Neuronal stem cell (in vitro differentiated cells): ENCODE measurements around the gene COG7.

Source experiments
- DNase-seq: peaks from one replicate; pipeline ENCODE4 v3.0.0-alpha.2; 2013; ENCODE audit warnings: low spot score
- H2AFZ ChIP-seq: one replicate; pipeline ENCODE4 v1.6.1; 2013; ENCODE audit warnings: mild to moderate bottlenecking, low read length, inconsistent platforms
- H2AK5ac ChIP-seq: 2 replicates; pipeline ENCODE4 v1.6.1; 2013; ENCODE audit warnings: low read depth, mild to moderate bottlenecking, inconsistent platforms, low read length, moderate library complexity, mixed read lengths
- H2BK120ac ChIP-seq: 2 replicates; pipeline ENCODE4 v1.6.1; 2013; ENCODE audit warnings: low read depth, mild to moderate bottlenecking, inconsistent platforms, low read length, moderate library complexity, mixed read lengths
- H2BK12ac ChIP-seq: one replicate; pipeline ENCODE4 v1.6.1; 2013; ENCODE audit warnings: low read length, inconsistent platforms
- H2BK15ac ChIP-seq: 2 replicates; pipeline ENCODE4 v1.6.1; 2013; ENCODE audit warnings: mild to moderate bottlenecking, low read length, inconsistent platforms, mixed read lengths
- H2BK5ac ChIP-seq: one replicate; pipeline ENCODE4 v1.6.1; 2013; ENCODE audit warnings: inconsistent platforms, mild to moderate bottlenecking, low read length, moderate library complexity
- H3K14ac ChIP-seq: one replicate; pipeline ENCODE4 v1.6.1; 2013; ENCODE audit warnings: low read length, inconsistent platforms
- H3K18ac ChIP-seq: 2 replicates; pipeline ENCODE4 v1.6.1; 2013; ENCODE audit warnings: low read length, inconsistent platforms
- H3K23ac ChIP-seq: 2 replicates; pipeline ENCODE4 v1.6.1; 2013; ENCODE audit warnings: low read depth, mild to moderate bottlenecking, mixed read lengths, low read length, inconsistent platforms; ENCODE audit not compliant: poor library complexity
- H3K27ac ChIP-seq: replicated peaks from 3 replicates; pipeline ENCODE4 v1.5.1; 2013; ENCODE audit warnings: low read length, inconsistent platforms
- H3K27me3 ChIP-seq, 3 experiments: 2 replicates each; pipeline ENCODE4 v1.6.1; 2013; ENCODE audit warnings: low read length in 3 of 3, mild to moderate bottlenecking in 2 of 3, inconsistent platforms in 1 of 3, low read depth in 1 of 3, mixed read lengths in 1 of 3, moderate library complexity in 1 of 3; ENCODE audit not compliant: control insufficient read depth in 3 of 3, insufficient read depth in 3 of 3
- H3K36me3 ChIP-seq, 2 donors: replicated peaks in 1 of 2; 2 replicates each; pipeline ENCODE4 v1.6.1; 2013; ENCODE audit warnings: low read length in 2 of 2; ENCODE audit not compliant: control insufficient read depth in 2 of 2, insufficient read depth in 2 of 2
- H3K4ac ChIP-seq: 2 replicates; pipeline ENCODE4 v1.6.1; 2013; ENCODE audit warnings: inconsistent platforms, mild to moderate bottlenecking, low read length, moderate library complexity
- H3K4me1 ChIP-seq, 2 donors: 1 replicate in 1 of 2; 2 replicates in 1 of 2; pipeline ENCODE4 v1.6.1; 2013; ENCODE audit warnings: low read length in 2 of 2, low read depth in 1 of 2; ENCODE audit not compliant: control insufficient read depth in 2 of 2, insufficient read depth in 1 of 2
- H3K4me2 ChIP-seq: one replicate; pipeline ENCODE4 v1.6.1; 2013; ENCODE audit warnings: mild to moderate bottlenecking, low read length, inconsistent platforms; ENCODE audit not compliant: insufficient read depth, poor library complexity, severe bottlenecking
- H3K4me3 ChIP-seq, 2 donors: 2 replicates each; pipeline ENCODE4 v1.5.1; 2013; ENCODE audit warnings: low read length in 2 of 2, mild to moderate bottlenecking in 2 of 2, inconsistent platforms in 1 of 2, moderate library complexity in 1 of 2
- H3K79me1 ChIP-seq: one replicate; pipeline ENCODE4 v1.6.1; 2013; ENCODE audit warnings: low read depth, mild to moderate bottlenecking, inconsistent platforms, low read length, moderate library complexity
- H3K9ac ChIP-seq: one replicate; pipeline ENCODE4 v1.6.1; 2013; ENCODE audit warnings: mild to moderate bottlenecking, low read depth, low read length, inconsistent platforms; ENCODE audit not compliant: poor library complexity
- H3K9me3 ChIP-seq, 2 donors: replicated peaks in 1 of 2; 2 replicates each; pipeline versions ENCODE3 to v1.6.1; 2013; ENCODE audit warnings: low read length in 2 of 2, mild to moderate bottlenecking in 2 of 2, inconsistent platforms in 1 of 2, low read depth in 1 of 2, mixed read lengths in 1 of 2, moderate library complexity in 1 of 2; ENCODE audit not compliant: control insufficient read depth in 2 of 2, insufficient read depth in 1 of 2
- H4K8ac ChIP-seq: one replicate; pipeline ENCODE4 v1.6.1; 2013; ENCODE audit warnings: low read depth, mild to moderate bottlenecking, inconsistent platforms, low read length, moderate library complexity
- H4K91ac ChIP-seq: one replicate; pipeline ENCODE4 v1.6.1; 2013; ENCODE audit warnings: low read length, low read depth, mild to moderate bottlenecking, inconsistent platforms; ENCODE audit not compliant: poor library complexity
- WGBS, 2 donors: extraction: QIAGEN DNeasy Blood & Tissue Kit; methylation state at CpG; one replicate each; pipeline ENCODE4 v1.1.7; 2013; ENCODE audit warnings: missing lambda C conversion rate in 2 of 2, mixed read lengths in 1 of 2; ENCODE audit not compliant: insufficient read length in 2 of 2, insufficient replicate concordance in 1 of 2; ENCODE audit errors: extremely low coverage in 2 of 2; 5-methylcytosine and 5-hydroxymethylcytosine counted together

The COG7 gene

DNA sequence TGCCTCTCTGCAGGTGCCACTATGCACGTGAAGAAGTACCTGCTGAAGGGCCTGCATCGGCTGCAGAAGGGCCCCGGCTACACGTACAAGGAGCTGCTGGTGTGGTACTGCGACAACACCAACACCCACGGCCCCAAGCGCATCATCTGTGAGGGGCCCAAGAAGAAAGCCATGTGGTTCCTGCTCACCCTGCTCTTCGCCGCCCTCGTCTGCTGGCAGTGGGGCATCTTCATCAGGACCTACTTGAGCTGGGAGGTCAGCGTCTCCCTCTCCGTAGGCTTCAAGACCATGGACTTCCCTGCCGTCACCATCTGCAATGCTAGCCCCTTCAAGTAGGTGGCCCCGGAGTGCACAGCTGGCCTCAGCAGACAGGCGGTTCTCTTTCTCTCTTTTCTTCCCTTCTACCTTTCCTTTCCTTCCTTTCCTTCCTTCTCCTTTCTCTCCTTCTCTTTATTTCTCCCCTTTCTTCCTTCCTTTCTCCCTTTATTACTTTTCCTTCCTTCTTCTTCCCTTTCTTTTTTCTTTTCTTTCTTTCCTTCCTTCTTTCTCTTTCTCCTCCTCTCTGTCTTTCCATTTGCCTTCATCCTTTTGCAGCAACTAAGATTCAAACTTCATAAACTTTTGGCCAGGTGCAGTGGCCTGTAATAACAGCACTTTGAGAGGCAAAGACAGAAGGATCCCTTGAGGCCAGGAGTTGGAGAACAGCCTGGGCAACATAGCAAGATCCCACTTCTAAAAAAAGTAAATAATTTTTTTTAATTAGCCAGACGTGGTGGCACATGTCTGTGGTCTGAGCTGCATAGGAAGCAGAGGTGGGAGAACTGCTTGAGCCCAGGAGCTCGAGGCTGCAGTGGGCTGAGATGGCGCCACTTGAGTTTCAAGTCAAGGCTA lies 104.2 kb downstream of the COG7 start:
- H3K4ac ChIP-seq = no peak overlapping the region
- WGBS, 2 donors = no CpG with 5 or more reads among the region's 18 CpGs
- DNase-seq = no peak

GRCh38 chr16:23345237-23345636 lies 107.8 kb downstream of the COG7 start:
- Histone ChIP-seq H4K91ac (no peak overlapping the region), H3K14ac (no peak overlapping the region), H3K4ac (no peak overlapping the region), H3K4me3 (no peak overlapping the region), H3K18ac (no peak overlapping the region), H3K4me1 (no peaks in the 10 kb centered on the region), H3K23ac (no peak overlapping the region), H3K36me3 (no peaks in the 10 kb centered on the region), H3K27ac (no peak overlapping the region), H2BK5ac (no peak overlapping the region), H2BK120ac (no peak overlapping the region), H3K9me3 (no peaks in the 10 kb centered on the region), H2AK5ac (no peak overlapping the region), H3K79me1 (no peaks in the 10 kb centered on the region), H4K8ac (no peak overlapping the region), H3K27me3 (peaks cover 0 to 2% (median 0%) of the 10 kb centered on the region in 3 experiments), H2BK15ac (no peak overlapping the region), H3K9ac (no peak overlapping the region), H2BK12ac (no peak overlapping the region), H3K4me2 (no peak overlapping the region), H2AFZ (no peak overlapping the region)
- no peak for DNase-seq
- no CpG with 5 or more reads among the region's 5 CpGs for WGBS, 2 donors

More for the DNA sequence above, 104.2 kb downstream of the COG7 start:
- no peaks in the 10 kb centered on the region for H3K4me1 ChIP-seq
- no peaks in the 10 kb centered on the region for H3K79me1 ChIP-seq
- no peak overlapping the region for H2AFZ ChIP-seq
- H3K23ac ChIP-seq = no peak overlapping the region
- H3K4me2 ChIP-seq = no peak overlapping the region
- no peak overlapping the region for H2BK120ac ChIP-seq
- no peaks in the 10 kb centered on the region for H3K36me3 ChIP-seq
- no peaks in the 10 kb centered on the region for H3K9me3 ChIP-seq
- H2BK5ac ChIP-seq = no peak overlapping the region
- H3K14ac ChIP-seq = no peak overlapping the region
- no peak overlapping the region for H2BK15ac ChIP-seq
- H3K27me3 ChIP-seq = peaks cover 0 to 2% (median 0%) of the 10 kb centered on the region in 3 experiments
- H3K9ac ChIP-seq = no peak overlapping the region
- no peak overlapping the region for H4K8ac ChIP-seq
- H3K18ac ChIP-seq = peak overlapping the region; percentile 57
- H3K27ac ChIP-seq = no peak overlapping the region
- H2BK12ac ChIP-seq = peak overlapping the region; percentile 17
- no peak overlapping the region for H4K91ac ChIP-seq
- no peak overlapping the region for H2AK5ac ChIP-seq
- no peak overlapping the region for H3K4me3 ChIP-seq

DNA sequence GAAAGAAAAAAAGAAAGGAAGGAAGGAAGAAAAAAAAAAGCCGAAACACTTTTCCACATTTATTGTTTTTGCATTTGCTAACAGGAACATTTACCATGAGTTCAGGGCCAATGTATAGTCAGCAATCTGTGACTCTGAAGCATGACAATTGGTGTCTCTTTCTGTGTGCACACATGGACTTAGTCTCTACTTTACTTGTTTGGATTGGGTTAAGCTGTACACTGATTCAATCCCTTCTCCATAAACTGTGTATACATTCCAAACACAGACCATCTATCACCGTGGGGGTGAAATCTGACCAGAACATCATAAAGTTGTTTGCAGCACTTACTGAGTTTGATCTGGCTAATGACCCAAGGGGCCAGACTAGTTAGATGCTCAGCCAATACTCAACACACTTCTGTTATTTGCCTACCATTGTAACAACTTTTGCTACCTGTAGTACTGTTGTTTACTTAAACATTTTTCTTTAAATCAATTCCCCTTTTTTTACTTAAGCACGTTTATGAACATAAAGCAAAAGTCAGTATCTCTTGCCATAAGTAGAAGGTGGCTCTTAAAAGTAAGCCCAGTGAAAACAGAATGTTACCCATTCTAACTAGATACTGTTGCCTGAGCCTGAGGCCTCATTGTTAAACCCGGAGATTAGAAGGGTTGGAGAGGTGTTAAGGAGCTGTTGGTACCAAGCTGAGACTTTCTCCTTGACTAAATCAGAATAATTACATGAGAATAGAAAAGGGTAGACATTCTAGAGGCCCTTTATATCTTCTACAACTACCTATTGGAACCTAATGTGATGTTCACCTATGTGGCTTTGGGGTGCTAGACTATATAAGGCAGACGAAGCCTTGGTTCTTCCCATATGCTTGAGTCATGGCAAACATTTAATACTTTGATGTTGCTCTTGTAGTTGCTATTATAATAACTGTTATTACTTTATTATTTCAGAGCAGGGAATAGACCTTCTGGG lies 109.1 kb downstream of the COG7 start:
- H2BK120ac ChIP-seq = no peak overlapping the region
- H3K79me1 ChIP-seq = no peaks in the 10 kb centered on the region
- H3K4ac ChIP-seq = no peak overlapping the region

More for the DNA sequence above, 109.1 kb downstream of the COG7 start:
- Histone ChIP-seq H3K14ac (no peak overlapping the region), H3K9ac (no peak overlapping the region), H3K23ac (no peak overlapping the region), H3K27me3 (peaks cover 0 to 2% (median 0%) of the 10 kb centered on the region in 3 experiments), H2BK15ac (no peak overlapping the region), H3K36me3 (no peaks in the 10 kb centered on the region), H3K4me2 (no peak overlapping the region), H2AK5ac (no peak overlapping the region), H4K91ac (no peak overlapping the region), H2BK5ac (no peak overlapping the region), H2AFZ (no peak overlapping the region), H3K4me3 (no peak overlapping the region), H3K9me3 (no peaks in the 10 kb centered on the region), H3K4me1 (no peaks in the 10 kb centered on the region), H4K8ac (no peak overlapping the region), H2BK12ac (no peak overlapping the region), H3K18ac (no peak overlapping the region), H3K27ac (no peak overlapping the region)
- no peak for DNase-seq
- no CpG with 5 or more reads among the region's 5 CpGs for WGBS, 2 donors
